HG03066 (cell line): Measurements from ENCODE around the gene ZKSCAN1.

Source experiments
- ATAC-seq: cut with Tn5 transposase; IDR thresholded peaks from one replicate; pipeline ENCODE4 v1.9.1; 2021; ENCODE audit warnings: low read depth; ENCODE audit not compliant: unreplicated experiment

Gene ZKSCAN1

DNA sequence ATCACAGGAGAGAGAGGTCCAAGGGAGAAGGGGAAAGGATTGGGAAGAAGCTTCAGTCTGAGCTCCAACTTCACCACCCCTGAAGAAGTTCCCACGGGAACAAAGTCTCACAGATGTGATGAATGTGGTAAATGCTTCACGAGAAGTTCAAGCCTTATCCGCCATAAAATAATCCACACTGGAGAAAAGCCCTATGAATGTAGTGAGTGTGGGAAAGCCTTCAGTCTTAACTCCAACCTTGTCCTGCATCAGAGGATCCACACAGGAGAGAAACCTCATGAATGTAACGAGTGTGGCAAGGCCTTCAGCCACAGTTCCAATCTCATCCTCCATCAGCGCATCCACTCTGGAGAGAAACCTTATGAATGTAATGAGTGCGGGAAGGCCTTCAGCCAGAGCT lies 18.1 kb downstream of the ZKSCAN1 start:
- ATAC-seq = no peak

DNA sequence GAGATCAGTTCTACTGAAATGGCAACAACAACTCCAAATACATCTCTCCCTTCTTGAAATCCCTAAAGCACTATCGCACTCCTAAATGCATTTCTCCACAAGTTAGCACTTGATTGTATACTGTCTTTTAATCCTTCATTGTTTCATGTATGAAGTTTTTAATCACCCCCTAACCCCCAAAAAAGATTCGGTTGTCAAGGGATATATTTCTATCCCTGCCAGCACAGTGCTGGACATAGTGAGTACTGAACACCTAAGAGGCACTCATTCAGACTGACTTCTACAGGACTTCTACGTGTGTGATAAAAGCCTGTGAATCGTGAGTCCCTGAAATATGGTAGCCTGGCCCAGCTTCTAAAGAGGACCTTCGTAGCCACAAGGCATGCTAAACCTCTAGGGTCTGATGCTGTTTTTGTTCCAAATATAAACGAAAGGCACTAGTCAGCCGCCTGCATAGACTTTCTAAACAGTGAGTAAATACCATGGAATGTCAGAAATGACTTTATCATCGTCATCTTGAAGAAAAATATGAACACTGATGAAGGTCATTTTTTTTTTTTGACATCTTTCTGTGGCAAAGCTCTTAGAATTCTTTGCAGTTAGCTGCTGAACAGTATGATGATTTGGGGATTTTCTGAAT lies 19.6 kb downstream of the ZKSCAN1 start:
- ATAC-seq = no peak

DNA sequence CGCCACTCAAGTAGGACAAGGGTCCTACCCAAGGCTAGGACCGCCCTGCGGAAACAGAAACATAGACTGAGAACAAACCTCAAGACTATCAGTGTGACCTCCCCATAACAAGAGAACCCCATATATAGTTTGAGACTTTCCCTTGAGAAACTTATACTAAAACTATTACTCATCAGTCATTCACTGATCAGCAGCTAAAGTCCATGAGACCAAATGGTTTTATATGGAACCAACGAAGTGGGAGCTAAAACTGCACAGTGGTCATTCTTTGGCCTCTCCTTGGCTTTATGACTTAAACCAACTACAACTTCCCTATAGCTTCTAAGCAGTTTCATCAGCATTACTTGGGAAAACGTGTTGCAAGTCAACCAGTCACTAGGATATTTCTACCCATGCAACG lies 20.5 kb downstream of the ZKSCAN1 start:
- ATAC-seq = no peak

DNA sequence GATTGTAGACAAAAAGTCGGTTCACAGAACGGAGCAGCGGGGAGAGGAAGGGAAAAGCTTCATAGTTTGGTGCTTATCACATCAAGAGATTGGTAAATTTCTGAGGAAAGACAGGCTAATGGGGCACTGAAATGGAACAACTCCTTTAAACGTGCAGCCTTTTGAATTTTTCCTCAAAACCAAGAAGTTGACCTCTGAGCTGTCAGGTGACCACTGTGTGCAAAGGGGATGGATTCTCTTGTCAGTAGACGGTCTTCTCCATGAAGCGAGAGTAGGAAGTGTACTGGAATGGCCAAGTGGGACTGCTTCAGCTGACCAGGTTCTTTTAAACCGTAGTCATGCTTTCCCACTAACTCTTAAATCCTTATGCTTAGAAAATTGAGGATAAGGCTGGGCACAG lies 22.9 kb downstream of the ZKSCAN1 start:
- no peak for ATAC-seq

DNA sequence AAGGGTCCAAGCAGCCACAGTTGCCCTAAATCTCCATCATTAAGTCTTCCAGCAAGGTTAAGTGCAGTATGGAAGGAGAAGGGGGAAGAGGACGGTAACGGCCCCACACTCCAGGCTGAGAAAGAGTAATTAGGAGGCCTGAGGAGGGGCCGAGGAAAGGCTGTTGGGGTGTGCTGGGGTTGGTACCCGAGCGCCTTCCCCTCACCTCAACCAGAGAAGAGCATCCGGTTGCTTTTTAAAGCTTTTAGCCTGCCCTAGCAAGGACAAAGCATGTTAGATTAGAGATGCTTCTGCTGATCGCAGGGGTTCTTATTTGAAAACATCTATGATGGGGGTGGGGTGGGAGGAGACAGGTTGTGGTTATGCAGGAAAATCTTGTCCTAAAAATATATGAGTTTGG lies 25.2 kb downstream of the ZKSCAN1 start:
- ATAC-seq = no peak

DNA sequence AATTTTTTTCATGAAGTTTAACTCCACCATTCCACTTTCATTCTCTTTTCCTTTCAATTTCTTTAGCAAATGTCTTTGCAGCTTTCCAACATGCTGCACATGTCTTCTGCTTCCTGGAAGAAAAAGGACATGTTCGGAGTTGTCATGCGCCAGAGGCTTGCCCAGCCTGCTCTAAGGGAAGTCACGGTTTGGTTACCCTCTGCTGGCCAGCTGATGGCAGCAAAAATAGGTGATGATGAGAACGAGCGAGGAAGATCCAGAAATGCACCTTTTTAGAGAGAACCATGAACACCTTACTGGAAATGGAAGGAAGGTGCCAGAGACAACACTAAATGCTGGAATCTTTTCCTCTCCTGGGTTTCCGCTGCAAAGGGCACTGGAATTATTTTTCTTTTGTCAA lies 29.3 kb downstream of the ZKSCAN1 start:
- no peak for ATAC-seq

DNA sequence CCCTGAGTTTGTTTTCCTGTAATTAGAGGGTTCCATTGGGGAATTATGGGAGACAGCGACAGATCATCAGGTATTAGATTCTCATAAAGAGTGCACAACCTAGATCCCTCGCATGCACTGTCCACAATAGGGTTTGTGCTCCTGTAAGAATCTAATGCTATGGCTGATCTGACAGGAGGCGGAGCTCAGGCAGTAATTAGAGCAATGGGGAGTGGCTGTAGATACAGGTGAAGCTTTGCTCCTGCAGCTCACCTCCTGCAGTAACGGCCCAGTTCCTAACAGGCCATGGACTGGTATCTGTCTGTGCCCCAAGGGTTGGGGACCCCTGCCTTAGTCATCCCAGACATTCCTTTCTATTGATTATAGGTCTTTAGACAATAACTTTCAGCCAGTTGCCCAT lies 33.3 kb downstream of the ZKSCAN1 start:
- ATAC-seq = no peak

DNA sequence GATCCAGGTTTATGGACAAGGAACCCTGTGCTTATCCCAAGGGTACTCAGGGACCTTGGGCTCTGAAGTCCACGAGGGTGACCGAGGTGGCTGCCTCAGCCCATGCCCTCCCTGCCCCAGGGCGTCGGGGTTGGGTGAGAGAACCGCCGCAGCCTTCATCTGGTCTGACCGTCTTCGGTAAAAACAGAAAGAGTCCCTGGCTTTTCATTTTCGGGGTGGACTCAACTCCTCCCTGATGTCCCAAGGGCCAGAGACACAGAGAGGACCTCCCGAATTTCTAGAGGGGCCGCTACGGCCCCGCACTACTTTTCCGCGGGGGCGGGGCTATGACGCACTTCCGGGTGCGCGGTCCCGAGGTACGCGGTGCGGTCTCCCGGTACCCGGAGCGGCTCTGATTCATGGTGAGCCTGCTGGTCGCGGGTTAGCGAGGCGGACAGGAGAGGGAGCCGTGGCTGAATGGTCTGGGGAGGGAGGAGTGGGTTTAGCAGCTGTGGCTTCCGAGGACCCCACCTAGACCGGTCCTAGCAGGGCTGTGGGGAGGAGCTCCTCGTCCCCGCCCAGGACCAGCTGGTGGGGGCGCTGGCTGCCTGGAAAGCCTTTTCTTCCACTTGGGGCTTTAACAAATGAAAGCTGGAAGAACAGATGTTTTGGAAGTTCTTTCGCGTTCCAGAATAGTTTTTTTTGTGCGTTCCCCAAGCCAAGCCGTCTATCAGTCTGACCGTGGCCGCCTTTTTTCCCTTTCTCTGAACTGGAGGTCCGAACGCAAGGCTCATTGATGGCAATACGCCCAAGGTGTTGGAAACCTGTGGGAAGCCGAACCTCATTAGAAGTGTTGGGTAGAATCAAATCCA lies 34.3 kb downstream of the ZKSCAN1 start, which contains the start of gene ZSCAN21:
Gene ZSCAN21, plus strand, starts transcription at position 334 of the 851 bp plus-strand sequence. CDS start 7,233 bp downstream, outside the sequence.
- ATAC-seq = peak; percentile 86

DNA sequence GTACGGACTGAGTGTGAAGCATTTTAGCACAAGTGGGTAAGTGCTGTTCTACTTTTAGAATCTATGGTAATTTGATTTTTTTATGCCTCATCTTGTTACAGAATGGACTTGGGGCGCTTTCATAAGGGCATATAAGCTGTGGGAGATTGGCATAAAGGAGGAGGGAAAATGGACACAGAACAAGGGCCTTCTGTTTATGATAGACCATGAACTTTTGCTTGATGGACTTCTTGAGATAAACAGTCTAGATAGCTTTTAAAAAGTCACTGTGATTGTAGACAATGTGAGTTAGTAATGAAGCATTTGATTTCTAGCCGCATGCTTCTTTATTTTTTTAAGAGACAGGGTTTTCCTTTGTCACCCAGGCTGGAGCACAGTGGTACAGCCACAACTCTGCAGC lies 36.2 kb downstream of the ZKSCAN1 start:
- ATAC-seq = no peak

DNA sequence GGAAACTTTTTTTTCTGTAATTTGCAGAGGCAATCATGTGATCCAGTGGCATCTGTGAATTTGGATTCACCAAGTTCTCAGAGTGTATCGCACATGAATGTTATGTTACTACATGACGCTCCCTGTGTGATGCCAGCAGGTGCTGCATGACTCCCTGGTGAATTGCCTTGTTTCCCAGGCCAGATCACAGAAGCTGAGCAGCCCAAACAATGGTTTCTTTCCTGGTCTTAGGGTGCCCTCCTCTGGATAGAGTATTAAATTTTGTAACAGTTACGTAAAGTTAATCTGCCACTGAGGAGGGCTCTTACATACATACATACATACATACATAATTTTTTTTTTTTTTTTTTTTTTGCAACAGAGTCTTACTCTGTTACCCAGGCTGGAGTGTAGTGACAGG lies 37.8 kb downstream of the ZKSCAN1 start:
- ATAC-seq = no peak

DNA sequence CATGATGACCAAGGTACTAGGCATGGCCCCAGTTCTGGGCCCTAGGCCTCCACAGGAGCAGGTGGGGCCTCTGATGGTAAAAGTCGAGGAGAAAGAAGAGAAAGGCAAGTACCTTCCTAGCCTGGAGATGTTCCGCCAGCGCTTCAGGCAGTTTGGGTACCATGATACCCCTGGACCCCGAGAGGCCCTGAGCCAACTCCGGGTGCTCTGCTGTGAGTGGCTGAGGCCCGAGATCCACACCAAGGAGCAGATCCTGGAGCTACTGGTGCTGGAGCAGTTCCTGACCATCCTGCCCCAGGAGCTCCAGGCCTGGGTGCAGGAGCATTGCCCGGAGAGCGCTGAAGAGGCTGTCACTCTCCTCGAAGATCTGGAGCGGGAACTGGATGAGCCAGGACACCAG lies 41.6 kb downstream of the ZKSCAN1 start:
- ATAC-seq = no peak

DNA sequence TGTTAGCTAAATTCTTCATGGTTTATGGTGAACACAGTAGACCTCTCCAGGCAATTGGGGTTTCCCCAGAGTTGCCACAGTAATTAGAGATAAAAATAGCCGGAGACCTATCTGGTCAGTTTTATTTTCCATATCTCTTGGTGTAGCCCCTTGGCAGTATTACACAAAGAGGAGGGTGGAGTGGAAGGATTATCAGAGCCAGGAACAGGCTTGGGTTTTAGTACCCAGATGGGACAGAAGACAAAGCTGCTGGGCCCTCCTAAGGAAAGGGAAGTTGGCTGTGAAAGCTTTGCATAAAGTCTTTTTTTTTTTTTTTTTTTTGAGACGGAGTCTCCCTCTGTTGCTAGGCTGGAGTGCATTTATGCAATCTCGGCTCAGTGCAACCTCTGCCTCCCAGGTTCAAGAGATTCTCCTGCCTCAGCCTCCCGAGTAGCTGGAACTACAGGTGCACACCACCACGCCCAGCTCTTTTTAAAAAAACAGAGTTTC lies 43.9 kb downstream of the ZKSCAN1 start:
- no peak for ATAC-seq

DNA sequence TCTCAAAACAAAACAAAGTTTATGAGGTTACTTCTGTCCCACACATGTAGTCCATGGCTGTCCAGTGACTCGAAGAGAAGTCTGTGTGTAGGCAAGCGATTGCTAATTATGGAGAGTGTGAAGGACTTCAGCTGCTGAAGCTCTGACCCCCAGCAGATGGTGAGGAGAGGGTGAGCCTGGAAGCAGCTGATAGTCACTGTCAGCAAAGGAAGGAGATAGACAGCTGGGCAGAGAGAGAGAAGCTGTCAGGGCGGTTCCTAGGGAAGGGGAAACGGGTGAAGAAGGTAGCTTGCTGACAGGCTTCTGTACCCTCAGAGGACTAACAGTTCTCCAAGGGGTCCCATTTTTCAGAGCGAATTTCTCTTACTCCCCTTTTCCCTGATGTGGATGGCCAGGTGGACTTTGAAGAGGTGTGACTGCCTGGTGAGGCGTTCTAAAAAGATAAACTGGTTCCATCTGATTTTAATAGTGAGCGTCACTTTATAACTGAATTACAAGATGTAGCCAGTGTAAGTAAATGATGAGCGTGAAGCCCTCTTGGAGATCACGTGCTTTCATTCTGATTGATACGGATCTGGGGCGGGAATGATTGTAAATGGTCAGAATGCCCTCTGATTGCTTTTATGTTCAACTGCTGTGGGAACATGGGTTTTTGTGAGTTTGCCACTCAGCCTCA lies 46.3 kb downstream of the ZKSCAN1 start:
- ATAC-seq = no peak

DNA sequence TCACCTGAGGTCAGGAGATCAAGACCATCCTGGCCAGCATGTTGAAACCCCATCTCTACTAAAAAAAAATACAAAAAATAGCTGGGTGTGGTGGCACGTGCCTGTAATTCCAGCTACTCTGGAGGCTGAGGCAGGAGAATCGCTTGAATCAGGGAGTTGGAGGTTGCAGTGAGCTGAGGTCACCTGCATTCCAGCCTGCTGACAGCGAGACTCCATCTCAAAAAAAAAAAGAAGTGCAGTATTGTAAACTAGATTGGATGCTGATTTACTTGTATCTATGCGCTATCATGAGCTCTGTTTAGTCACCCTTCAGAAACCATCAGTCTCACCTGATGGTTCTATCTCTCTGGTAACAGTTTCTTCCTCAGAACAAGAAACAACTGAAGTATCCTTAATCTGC lies 48.0 kb downstream of the ZKSCAN1 start:
- no peak for ATAC-seq

DNA sequence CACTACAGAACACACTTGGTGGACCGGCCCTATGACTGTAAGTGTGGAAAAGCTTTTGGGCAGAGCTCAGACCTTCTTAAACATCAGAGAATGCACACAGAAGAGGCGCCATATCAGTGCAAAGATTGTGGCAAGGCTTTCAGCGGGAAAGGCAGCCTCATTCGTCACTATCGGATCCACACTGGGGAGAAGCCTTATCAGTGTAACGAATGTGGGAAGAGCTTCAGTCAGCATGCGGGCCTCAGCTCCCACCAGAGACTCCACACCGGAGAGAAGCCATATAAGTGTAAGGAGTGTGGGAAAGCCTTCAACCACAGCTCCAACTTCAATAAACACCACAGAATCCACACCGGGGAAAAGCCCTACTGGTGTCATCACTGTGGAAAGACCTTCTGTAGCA lies 48.8 kb downstream of the ZKSCAN1 start:
- ATAC-seq = no peak

DNA sequence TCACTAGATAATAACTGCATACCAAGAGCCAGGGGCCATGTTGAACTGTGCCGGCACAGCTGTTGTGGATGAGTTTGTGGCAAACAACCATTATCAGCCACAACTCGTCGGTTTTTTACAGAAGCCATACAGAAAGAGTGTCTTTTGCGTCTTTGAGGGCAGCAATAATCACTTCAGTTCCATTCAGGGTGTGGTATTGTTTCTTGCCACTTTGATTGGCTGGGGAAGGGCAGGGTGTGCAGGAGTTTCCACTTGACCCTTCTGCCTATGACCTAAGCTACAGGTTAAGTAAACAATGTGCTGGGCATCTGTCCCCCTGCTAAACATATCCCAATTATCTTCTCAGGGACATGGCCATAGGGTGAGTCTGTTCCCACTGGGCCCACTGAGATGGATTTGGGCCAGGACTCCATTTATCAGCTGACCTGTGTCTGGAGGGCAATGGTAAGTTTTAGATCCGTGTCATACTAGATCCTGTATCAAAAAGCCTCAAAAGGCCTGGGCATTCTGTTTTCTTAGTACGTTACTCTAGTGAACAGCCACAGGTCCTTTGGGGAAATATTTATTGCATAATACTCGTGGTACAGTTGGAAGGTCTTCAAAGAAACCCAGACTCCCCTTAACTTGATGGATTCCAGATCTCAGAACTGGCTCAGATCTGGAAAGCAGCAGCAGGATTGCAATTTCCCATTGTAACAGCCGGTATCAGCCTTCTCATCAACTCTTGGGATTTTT lies 50.2 kb downstream of the ZKSCAN1 start:
- no peak for ATAC-seq

DNA sequence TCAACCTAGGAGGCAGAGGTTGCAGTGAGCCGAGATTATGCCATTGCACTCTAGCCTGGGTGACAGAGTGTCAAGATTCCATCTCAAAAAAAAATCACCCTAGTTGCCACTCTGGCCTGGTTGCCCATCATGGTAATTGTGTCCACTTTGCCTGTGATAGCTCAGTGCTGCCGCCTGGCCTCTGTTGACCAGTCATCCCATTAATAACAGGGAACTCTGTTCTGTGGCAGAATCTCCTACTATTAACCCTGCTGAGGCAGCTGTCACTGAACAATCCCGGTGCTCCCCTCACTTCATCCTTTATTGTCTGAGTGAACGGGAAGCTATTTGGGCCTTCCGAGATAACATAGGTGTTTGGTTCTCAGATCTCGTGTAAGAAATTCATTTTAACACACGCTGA lies 51.6 kb downstream of the ZKSCAN1 start:
- ATAC-seq = no peak

DNA sequence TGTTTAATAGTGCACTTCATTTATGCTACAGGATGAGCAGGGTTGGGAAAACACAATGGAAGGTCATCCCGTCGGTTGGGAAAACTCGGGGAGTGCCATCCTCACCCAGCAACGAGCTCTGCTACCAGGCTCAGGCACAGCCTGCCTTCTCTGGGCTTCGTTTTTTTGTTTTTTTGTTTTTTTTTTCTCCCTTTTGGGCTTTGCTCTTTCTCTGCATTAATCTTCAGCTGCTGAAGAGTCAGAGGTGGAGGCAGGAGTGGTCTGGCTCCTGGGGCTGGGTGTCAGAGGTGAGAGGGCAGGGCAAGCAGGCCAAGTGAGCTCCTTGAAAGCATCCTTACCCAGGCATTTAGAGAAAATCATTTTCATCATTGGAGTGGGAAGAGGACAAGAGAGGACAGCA lies 54.6 kb downstream of the ZKSCAN1 start:
- no peak for ATAC-seq

DNA sequence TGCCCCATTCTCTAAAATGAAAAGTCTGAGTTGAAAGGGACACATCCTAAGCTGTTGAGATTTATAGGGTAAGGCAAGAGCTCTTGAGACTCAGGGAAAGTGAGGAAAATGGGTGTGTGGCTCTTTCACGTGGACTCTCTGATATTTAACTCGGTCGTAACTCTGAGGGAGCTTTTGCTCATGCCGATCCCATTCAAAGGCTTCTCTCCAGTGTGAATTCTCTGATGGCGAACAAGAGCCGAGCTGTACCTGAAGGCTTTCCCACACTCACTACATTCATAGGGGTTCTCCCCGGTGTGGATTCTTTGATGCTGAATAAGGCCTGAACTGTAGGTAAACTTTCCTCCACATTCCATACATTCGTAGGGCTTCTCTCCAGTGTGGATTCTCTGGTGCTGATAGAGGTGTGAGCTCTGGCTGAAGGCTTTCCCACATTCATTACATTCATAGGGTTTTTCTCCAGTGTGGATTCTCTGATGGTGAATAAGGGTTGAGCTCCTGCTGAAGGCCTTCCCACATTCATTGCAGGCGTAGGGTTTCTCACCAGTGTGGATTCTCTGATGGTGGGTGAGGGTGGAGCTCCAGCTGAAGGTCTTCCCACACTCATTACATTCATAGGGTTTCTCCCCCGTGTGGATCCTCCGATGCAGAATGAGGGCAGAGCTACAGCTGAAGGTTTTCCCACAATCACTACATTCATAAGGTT lies 55.8 kb downstream of the ZKSCAN1 start:
- no peak for ATAC-seq

DNA sequence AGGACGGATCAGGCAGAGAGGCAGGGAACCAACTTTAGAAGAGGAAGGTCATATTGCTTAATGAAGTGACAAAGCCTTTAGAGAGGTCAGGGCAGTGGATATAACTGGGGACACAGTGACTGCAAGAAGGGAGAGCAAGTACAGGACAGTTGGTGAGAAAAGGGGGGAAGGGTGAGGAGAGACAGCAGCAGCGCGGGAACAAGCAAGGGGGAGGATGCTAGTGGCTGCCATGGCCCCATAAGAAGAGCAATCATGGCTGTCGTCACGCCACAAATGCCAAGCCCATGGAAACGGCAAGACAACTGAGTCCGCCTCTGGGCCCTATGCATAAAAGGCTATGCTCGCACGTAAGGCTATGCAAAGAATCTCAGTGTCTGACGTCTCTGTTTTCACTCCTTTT lies 57.1 kb downstream of the ZKSCAN1 start:
- no peak for ATAC-seq
